ENCODE data around the gene HDAC4. TPM values are rescaled to one million over a fixed set of nuclear protein-coding genes. Genes with fewer than 3 reads are reported as not detected.

The HDAC4 gene
- total RNA-seq, 1 experiment from 2014 or later = 32.0 TPM

GRCh38 chr2:239169311-239170048 lies 231.3 kb downstream of the HDAC4 start:
- no peak overlapping the region for H2AK5ac ChIP-seq (ENCODE audit: insufficient read length, low read length)
- no peak overlapping the region for H3K9ac ChIP-seq (ENCODE audit: extremely low read depth, insufficient read length, low read length)
- H3K9me3 Mint-ChIP-seq = peaks cover 32 to 33% of the 10 kb centered on the region in 2 experiments
- 0 out of 4 replicates have a peak, but pooled peaks cover 0 to 5% of the 10 kb centered on the region in 2 experiments for H3K4me1 Mint-ChIP-seq
- no peaks in the 10 kb centered on the region for H3K23me2 ChIP-seq (ENCODE audit: insufficient read length, low read depth, low read length, poor library complexity, severe bottlenecking)
- H3K27ac ChIP-seq (ENCODE audit: insufficient read length, low read depth, low read length) = no peak overlapping the region
- H3K79me2 ChIP-seq (ENCODE audit: insufficient read depth, low read length) = no peaks in the 10 kb centered on the region
- no peak overlapping the region for H2BK5ac ChIP-seq (ENCODE audit: insufficient read length, low read length)
- no peak overlapping the region for H4K5ac ChIP-seq (ENCODE audit: insufficient read length, low read depth, low read length)
- WGBS (ENCODE audit: extremely low coverage, insufficient read length, low lambda C conversion rate) = no CpG with 5 or more reads among the region's 27 CpGs
- no peak overlapping the region for H3K56ac ChIP-seq (ENCODE audit: insufficient read length, low read depth, low read length)
- no peaks in the 10 kb centered on the region; the same call in 1 of the 2 replicates for H3K27me3 Mint-ChIP-seq (ENCODE audit: low read depth)
- no peak for TF ChIP-seq CTCF (conservative IDR thresholded peaks at IDR 0.05)
- H4K20me1 ChIP-seq (ENCODE audit: control insufficient read depth, insufficient read depth, insufficient read length) = no peaks in the 10 kb centered on the region
- no peak for DNase-seq
- no peak overlapping the region for H2BK120ac ChIP-seq (ENCODE audit: low read depth, low read length, poor library complexity, severe bottlenecking)
- H2BK15ac ChIP-seq (ENCODE audit: low read depth, low read length) = no peak overlapping the region
- H3K18ac ChIP-seq (ENCODE audit: insufficient read length, low read depth, low read length) = no peak overlapping the region
- H3K4me2 ChIP-seq (ENCODE audit: insufficient read depth, insufficient read length, low read length) = no peak overlapping the region
- no peak overlapping the region for H2AFZ ChIP-seq (ENCODE audit: low read length)
- H3T11ph ChIP-seq (ENCODE audit: low read length) = no peak overlapping the region
- H3K27me3 ChIP-seq (ENCODE audit: insufficient read depth, low read length) = no peaks in the 10 kb centered on the region
- no peak overlapping the region for H2BK12ac ChIP-seq (ENCODE audit: insufficient read length, low read depth, low read length)
- no peak overlapping the region for H4K8ac ChIP-seq (replicated peaks; ENCODE audit: insufficient read length, low read depth, low read length)
- no peak overlapping the region for H3K23ac ChIP-seq (ENCODE audit: insufficient read length, low read depth, low read length)
- H3K36me3 Mint-ChIP-seq (ENCODE audit: insufficient read depth in 1 of 3, low read depth in 3 of 3) = peaks cover 35 to 36% (median 36%) of the 10 kb centered on the region in 3 experiments
- no peak overlapping the region for H3K14ac ChIP-seq (ENCODE audit: insufficient read depth, low read length)
- H3K4me1 ChIP-seq (ENCODE audit: insufficient read depth, low read length) = no peaks in the 10 kb centered on the region
- no peak overlapping the region for H2BK20ac ChIP-seq (ENCODE audit: low read depth, low read length, poor library complexity, severe bottlenecking)
- no peak overlapping the region for H3K27ac Mint-ChIP-seq
- no peaks in the 10 kb centered on the region for H3K79me1 ChIP-seq (ENCODE audit: insufficient read depth, low read depth, low read length, poor library complexity, severe bottlenecking)
- H3K4ac ChIP-seq (ENCODE audit: low read depth, low read length) = no peak overlapping the region
- H3K9me3 ChIP-seq (ENCODE audit: control insufficient read depth, low read depth, low read length) = peaks cover 4% of the 10 kb centered on the region
- H3K4me3 Mint-ChIP-seq = no peak overlapping the region
- no peak overlapping the region for H4K91ac ChIP-seq (ENCODE audit: insufficient read length, low read depth, low read length)
